Endothelial cell of umbilical vein (primary cell): Measurements from ENCODE around the gene SAMD4A. TPM values are rescaled to one million over a fixed set of nuclear protein-coding genes. Genes with fewer than 3 reads are reported as not detected.

ENCODE experiments used
- BruUV-seq: library from RNA; stranded (reverse); fragments of 400-500 nt; replicated peaks from 2 replicates; lab custom pipeline; 2021; lab: Mats Ljungman, UMichigan
- CTCF ChIA-PET: fragments of 300-600, 350-600 bp; sonication (Branson Sonifier 250); formaldehyde crosslinking; loops from one replicate; lab custom pipeline; 2021; ENCODE audit warnings: antibody characterized with exemption, inconsistent platforms; lab: Charles Lee
- POLR2A ChIA-PET: fragments of 300-600, 350-600 bp; sonication (Branson Sonifier 250); formaldehyde crosslinking; loops from one replicate; lab custom pipeline; 2021; ENCODE audit warnings: antibody characterized with exemption, inconsistent platforms; lab: Charles Lee
- DNase-seq: peaks from one replicate; pipeline ENCODE4 v3.0.0-alpha.2; 2011; ENCODE audit warnings: low read depth, low spot score
- FAIRE-seq: peaks from 2 replicates; lab custom pipeline; 2011; peaks lifted over from hg19 to GRCh38; lab: Jason Lieb, UNC
- H2AFZ ChIP-seq: 2 replicates; pipeline ENCODE4 v1.6.0; 2012; ENCODE audit warnings: low read depth, low read length, control low read depth, inconsistent platforms
- H3K27ac ChIP-seq: 2 replicates; pipeline ENCODE4 v1.5.1; 2011; ENCODE audit warnings: low read depth, mild to moderate bottlenecking, control low read depth, low read length, moderate library complexity; ENCODE audit not compliant: insufficient read depth
- H3K27me3 ChIP-seq, 2 experiments: 2 replicates each; pipeline versions ENCODE4 v1.6.0 to v1.6.1; 2011; ENCODE audit warnings: low read length in 2 of 2, mixed read lengths in 1 of 2; ENCODE audit not compliant: control insufficient read depth in 2 of 2, insufficient read depth in 2 of 2
- H3K36me3 ChIP-seq, 2 experiments: 2 replicates in 1 of 2; 3 replicates in 1 of 2; pipeline ENCODE4 v1.5.1; 2011; ENCODE audit warnings: low read length in 2 of 2, mild to moderate bottlenecking in 1 of 2, moderate library complexity in 1 of 2; ENCODE audit not compliant: control insufficient read depth in 2 of 2, insufficient read depth in 2 of 2; ENCODE audit errors: extremely low read depth in 1 of 2
- H3K4me1 ChIP-seq: 3 replicates; pipeline ENCODE4 v1.5.1; 2011; ENCODE audit warnings: mild to moderate bottlenecking, low read length; ENCODE audit not compliant: control insufficient read depth, insufficient read depth; ENCODE audit errors: extremely low read depth
- H3K4me2 ChIP-seq: 2 replicates; pipeline ENCODE4 v1.6.1; 2011; ENCODE audit warnings: low read length, control low read depth, mixed read lengths; ENCODE audit not compliant: insufficient read depth
- H3K4me3 ChIP-seq, 3 experiments: fragments of 200-600 bp in 1 of 3; sonication (generic), shearing (Covaris generic) in 1 of 3; replicated peaks in 1 of 3; 2 replicates each; pipeline ENCODE4 v1.5.1; 2011 to 2016; ENCODE audit warnings: control low read depth in 3 of 3, low read length in 3 of 3, mild to moderate bottlenecking in 2 of 3, inconsistent platforms in 1 of 3, low read depth in 1 of 3, moderate library complexity in 1 of 3; ENCODE audit not compliant: insufficient read depth in 1 of 3
- H3K79me2 ChIP-seq: 2 replicates; pipeline ENCODE4 v1.6.0; 2012; ENCODE audit warnings: low read length, inconsistent platforms; ENCODE audit not compliant: control insufficient read depth, insufficient read depth
- H3K9ac ChIP-seq: replicated peaks from 2 replicates; pipeline ENCODE3; 2011; ENCODE audit warnings: low read length, control low read depth; ENCODE audit not compliant: insufficient read depth; ENCODE audit errors: extremely low read depth
- H3K9me1 ChIP-seq: replicated peaks from 3 replicates; pipeline ENCODE4 v1.6.0; 2011; ENCODE audit warnings: mild to moderate bottlenecking, low read length; ENCODE audit not compliant: control insufficient read depth, insufficient read depth; ENCODE audit errors: extremely low read depth
- H3K9me3 ChIP-seq: replicated peaks from 2 replicates; pipeline ENCODE4 v1.5.1; 2012; ENCODE audit warnings: low read length, inconsistent platforms; ENCODE audit not compliant: control insufficient read depth, insufficient read depth
- H4K20me1 ChIP-seq: replicated peaks from 2 replicates; pipeline ENCODE3; 2011; ENCODE audit warnings: mild to moderate bottlenecking, low read length; ENCODE audit not compliant: control insufficient read depth, insufficient read depth; ENCODE audit errors: extremely low read depth
- CTCF ChIP-seq, 2 donors: IDR thresholded peaks; 1 replicate in 1 of 2; 2 replicates in 1 of 2; pipeline ENCODE4 v1.5.1; 2011; ENCODE audit warnings: low read length in 2 of 2, mild to moderate bottlenecking in 2 of 2, moderate library complexity in 2 of 2, control low read depth in 1 of 2, inconsistent platforms in 1 of 2, low read depth in 1 of 2; ENCODE audit not compliant: insufficient read depth in 1 of 2; ENCODE audit errors: extremely low read depth in 1 of 2
- EZH2 ChIP-seq: IDR thresholded peaks from 2 replicates; pipeline ENCODE4 v1.6.1; 2012; ENCODE audit warnings: borderline replicate concordance, low read depth, mild to moderate bottlenecking, moderate library complexity, low read length, inconsistent platforms; ENCODE audit not compliant: severe bottlenecking
- FOS ChIP-seq: IDR thresholded peaks from 2 replicates; pipeline ENCODE4 v1.6.1; 2011; ENCODE audit warnings: mild to moderate bottlenecking, low read length, moderate library complexity, borderline replicate concordance; ENCODE audit not compliant: insufficient read depth
- GATA2 ChIP-seq: IDR thresholded peaks from 2 replicates; pipeline ENCODE4 v1.7.0; 2011; ENCODE audit warnings: low read depth, mild to moderate bottlenecking, moderate library complexity, mixed read lengths, low read length; ENCODE audit not compliant: insufficient read length, insufficient read depth
- JUN ChIP-seq: IDR thresholded peaks from 2 replicates; pipeline ENCODE4 v1.6.1; 2011; ENCODE audit warnings: borderline replicate concordance, low read depth; ENCODE audit not compliant: insufficient read length, insufficient read depth
- dilution Hi-C: fragments of 300-500 bp; cut with MboI; formaldehyde crosslinking; loops from one replicate; pipeline ENCODE4 v1.15.0; 2019; ENCODE audit warnings: low sequenced_read_pairs; ENCODE audit not compliant: extremely low pct_ligation_motif_present
- intact Hi-C: fragments of 100-400 bp; cut with micrococcal nuclease; formaldehyde crosslinking; loops from one replicate; pipeline ENCODE4 v1.10.0; 2022
- polyA plus RNA-seq, 4 experiments: library from polyadenylated mRNA; depleted of rRNA in 3 of 4; stranded (reverse) in 3 of 4; unstranded in 1 of 4; fragments of >200 nt; gene quantifications; 2 replicates each; pipeline versions ENCODE4 v1.2.1 to v1.2.3, GENCODE V29; 2011 to 2012; ENCODE audit warnings: missing spikeins in 1 of 4
- total RNA-seq: library from RNA; stranded (reverse); gene quantifications from 2 replicates; pipeline ENCODE4 v1.2.3, GENCODE V29; 2021

SAMD4A gene
- total and polyA plus RNA-seq, 2 donors (not counting 3 experiments of a cell fraction or from before 2014, with no cell fraction given), result 37.7 to 95.3 TPM

GRCh38 chr14:54529811-54530210 lies 37.1 kb upstream of the SAMD4A start:
- no peaks in the 10 kb centered on the region for H3K9me1 ChIP-seq
- no peaks in the 10 kb centered on the region for H3K79me2 ChIP-seq
- peak; percentile 10 for TF ChIP-seq FOS
- TF ChIP-seq GATA2, result peak; percentile 83
- TF ChIP-seq CTCF (IDR thresholded peaks at IDR 0.05; ENCODE audit: extremely low read depth in 1 of 2, insufficient read depth in 1 of 2, low read depth in 1 of 2, low read length in 2 of 2), result no peak
- TF ChIP-seq JUN, result peak; percentile 15
- TF ChIP-seq EZH2, result no peak
- H3K9me3 ChIP-seq, result no peaks in the 10 kb centered on the region
- H3K36me3 ChIP-seq, result peaks cover 2% of the 10 kb centered on the region in 2 experiments
- H3K9ac ChIP-seq, result no peak overlapping the region
- peak overlapping the region; percentile 10 for H3K4me2 ChIP-seq
- peaks cover 9% of the 10 kb centered on the region for H3K4me1 ChIP-seq
- no peaks in the 10 kb centered on the region for H3K27me3 ChIP-seq
- CTCF ChIA-PET, result interaction anchor here (1.1 to 1.8 kb wide), 7 partner anchors 9 to 276 kb away, joined by 3 to 11 read pairs (median 7); partner anchors contain the start of gene CGRRF1
- no TSS peak for BruUV-seq
- peak; percentile 67 for FAIRE-seq
- H3K27ac ChIP-seq, result no peak overlapping the region
- dilution Hi-C loops, result no loop called here
- H3K4me3 ChIP-seq, result no peak overlapping the region
- peak; percentile 90 for DNase-seq
- no peak overlapping the region for H2AFZ ChIP-seq
- no peaks in the 10 kb centered on the region for H4K20me1 ChIP-seq
- intact Hi-C loops, result no loop called here
- POLR2A ChIA-PET, result interaction anchor here (0.6 to 0.8 kb wide), 2 partner anchors 36 to 62 kb away, joined by 3 to 5 read pairs; no protein-coding TSS in a partner anchor
